Skeletal muscle cell (primary cell): Measurements from ENCODE around the gene RTBDN.

Source experiments
- DNase-seq: peaks from one replicate; pipeline ENCODE4 v3.0.0-alpha.2; 2010; ENCODE audit warnings: low read depth
- H3K4me3 ChIP-seq: 2 replicates; pipeline ENCODE4 v1.5.1; 2011; ENCODE audit warnings: low read depth, mild to moderate bottlenecking, control low read depth, low read length, moderate library complexity

The RTBDN gene

GRCh38 chr19:12796146-12797071 lies 38.0 kb downstream of the RTBDN start:
- no peak for DNase-seq
- H3K4me3 ChIP-seq, result no peak overlapping the region

GRCh38 chr19:12794971-12795381 lies 39.4 kb downstream of the RTBDN start:
- H3K4me3 ChIP-seq, result no peak overlapping the region
- DNase-seq, result no peak

- peak overlapping the region; percentile 90 for H3K4me3 ChIP-seq
Measured at GRCh38 chr19:12794196-12794941, 40.0 kb downstream of the RTBDN start.

GRCh38 chr19:12793290-12794195 lies 40.8 kb downstream of the RTBDN start:
- H3K4me3 ChIP-seq, result peak overlapping the region; percentile 90
- peak; percentile 76 for DNase-seq

More at GRCh38 chr19:12794196-12794941, 40.0 kb downstream of the RTBDN start:
- DNase-seq, result no peak

- no peak for DNase-seq
- peak overlapping the region; percentile 90 for H3K4me3 ChIP-seq
Measured at GRCh38 chr19:12792853-12793289, 41.5 kb downstream of the RTBDN start.

- H3K4me3 ChIP-seq, result peak overlapping the region; percentile 90
- DNase-seq, result no peak
Measured at GRCh38 chr19:12792051-12792852, 42.1 kb downstream of the RTBDN start.

- H3K4me3 ChIP-seq, result peak within 1 kb of the TSS; percentile 90
- peak; percentile 91 for DNase-seq
Measured at GRCh38 chr19:12791345-12792050, 42.9 kb downstream of the RTBDN start, which contains the start of gene JUNB. Gene JUNB, plus strand, starts transcription at chr19:12791486. Its CDS starts 286 bp downstream, at chr19:12791772.

GRCh38 chr19:12790628-12791344 lies 43.6 kb downstream of the RTBDN start:
- DNase-seq, result no peak

GRCh38 chr19:12789904-12790619 lies 44.3 kb downstream of the RTBDN start:
- peak; percentile 88 for DNase-seq
- peak overlapping the region; percentile 90 for H3K4me3 ChIP-seq

More at GRCh38 chr19:12790628-12791344, 43.6 kb downstream of the RTBDN start:
- peak overlapping the region; percentile 90 for H3K4me3 ChIP-seq

GRCh38 chr19:12789098-12789903 lies 45.1 kb downstream of the RTBDN start:
- no peak for DNase-seq
- H3K4me3 ChIP-seq, result peak overlapping the region; percentile 90

- peak overlapping the region; percentile 90 for H3K4me3 ChIP-seq
- DNase-seq, result no peak
Measured at GRCh38 chr19:12788682-12789097, 45.7 kb downstream of the RTBDN start.

GRCh38 chr19:12788042-12788681 lies 46.2 kb downstream of the RTBDN start:
- H3K4me3 ChIP-seq, result no peak overlapping the region
- DNase-seq, result no peak

GRCh38 chr19:12787458-12787857 lies 46.9 kb downstream of the RTBDN start:
- no peak overlapping the region for H3K4me3 ChIP-seq
- no peak for DNase-seq

- DNase-seq, result no peak
Measured at GRCh38 chr19:12786952-12787351, 47.4 kb downstream of the RTBDN start.

GRCh38 chr19:12786141-12786870 lies 48.1 kb downstream of the RTBDN start:
- DNase-seq, result no peak

More at GRCh38 chr19:12786952-12787351, 47.4 kb downstream of the RTBDN start:
- H3K4me3 ChIP-seq, result no peak overlapping the region

More at GRCh38 chr19:12786141-12786870, 48.1 kb downstream of the RTBDN start:
- H3K4me3 ChIP-seq, result no peak overlapping the region
